Right ventricle myocardium inferior (tissue), 1 donor: ENCODE data around the gene SDC3. TPM values are rescaled to one million over a fixed set of nuclear protein-coding genes. Genes with fewer than 3 reads are reported as not detected.

ENCODE experiments used
- ATAC-seq: fragments of 200-7000 bp; cut with Tn5 transposase; one replicate; pipeline ENCODE4 v1.9.1; 2020; ENCODE audit warnings: mild to moderate bottlenecking, moderate library complexity
- DNase-seq: peaks from one replicate; pipeline ENCODE4 v3.0.0; 2021; ENCODE audit errors: missing footprints
- intact Hi-C: fragments of 100-400 bp; cut with DNase I; formaldehyde crosslinking; loops from one replicate; pipeline ENCODE4 v1.11.0; 2022
- total RNA-seq: library from RNA; stranded (reverse); fragmentation: NEBNext Ultra II Directional; extraction: Animal tissue kit (Norgen Biotek cat#: 25700); gene quantifications from one replicate; pipeline ENCODE4 v1.2.1, GENCODE V29; 2021
- donor health status: DM: no; HTN: yes; CAD: no; lungs with severe emphysema.

The SDC3 gene
- total RNA-seq, 1 donor from 2014 or later: 28.5 TPM

DNA sequence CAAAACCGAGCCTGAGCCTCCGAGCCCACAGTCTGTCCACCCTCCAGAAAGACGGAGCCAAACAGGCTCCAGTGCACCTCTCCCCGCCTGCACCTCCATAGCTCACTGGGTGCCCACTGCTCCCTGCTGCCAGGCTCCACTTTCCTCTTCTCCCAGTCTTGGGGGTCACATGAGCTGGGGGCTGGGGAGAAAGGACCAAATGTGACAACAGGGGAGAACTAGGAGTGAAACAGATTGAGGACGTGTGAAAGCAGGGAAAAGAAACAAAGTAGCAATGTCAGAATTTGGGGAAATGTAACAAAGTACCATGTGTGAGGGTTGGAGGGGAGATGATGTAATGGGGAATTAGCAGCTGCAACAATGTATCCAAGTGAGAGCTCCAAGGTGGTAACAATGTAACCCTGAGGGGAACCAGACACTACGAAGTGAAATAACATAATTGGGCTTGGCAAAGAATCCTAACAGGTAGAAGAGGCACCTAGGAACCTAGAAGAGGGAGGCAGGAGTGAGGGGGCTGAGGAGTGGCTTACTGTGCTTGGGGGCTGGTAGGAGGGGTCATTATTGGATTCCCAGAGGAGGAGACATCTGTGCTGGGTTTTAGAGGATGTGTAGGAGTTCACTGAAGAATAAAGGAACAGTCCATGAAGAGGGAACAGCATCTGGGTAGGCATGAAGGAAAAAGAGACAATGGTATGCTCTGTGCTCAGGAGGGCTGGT, 12.5 kb downstream of the SDC3 start:
- ATAC-seq (peak; percentile 2), DNase-seq (peak; percentile 37)
- intact Hi-C loops: no loop called here

DNA sequence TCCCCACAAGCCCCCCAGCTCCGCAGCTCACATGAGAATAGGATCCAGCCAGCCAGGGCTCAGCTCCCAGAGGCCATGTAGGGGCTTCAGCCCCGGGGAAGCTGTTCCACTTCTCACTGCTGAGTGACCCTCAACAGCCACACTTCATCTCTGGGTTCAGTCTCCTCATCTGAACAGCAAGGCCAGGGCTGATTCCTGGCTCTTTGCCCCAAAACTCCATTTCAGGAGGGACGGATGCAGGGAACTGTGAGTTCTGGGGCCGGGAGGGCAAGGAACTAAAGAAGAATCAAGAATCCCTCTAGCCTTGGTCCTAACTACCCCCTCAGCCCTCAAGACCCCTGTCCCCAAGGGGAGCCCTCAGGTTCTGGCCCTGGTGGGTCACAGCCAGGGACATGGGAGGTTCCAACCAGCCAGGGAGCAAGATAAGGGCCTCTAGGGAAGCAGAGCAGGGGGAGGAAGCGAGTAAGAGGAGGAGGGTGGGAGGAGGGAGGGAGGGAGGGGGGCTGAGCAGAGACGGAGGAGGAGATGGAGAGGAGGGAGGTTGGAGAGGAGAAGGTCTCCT, 13.1 kb downstream of the SDC3 start:
- DNase-seq: peak; percentile 62
- peak; percentile 34 for ATAC-seq
- intact Hi-C loops: no loop called here

DNA sequence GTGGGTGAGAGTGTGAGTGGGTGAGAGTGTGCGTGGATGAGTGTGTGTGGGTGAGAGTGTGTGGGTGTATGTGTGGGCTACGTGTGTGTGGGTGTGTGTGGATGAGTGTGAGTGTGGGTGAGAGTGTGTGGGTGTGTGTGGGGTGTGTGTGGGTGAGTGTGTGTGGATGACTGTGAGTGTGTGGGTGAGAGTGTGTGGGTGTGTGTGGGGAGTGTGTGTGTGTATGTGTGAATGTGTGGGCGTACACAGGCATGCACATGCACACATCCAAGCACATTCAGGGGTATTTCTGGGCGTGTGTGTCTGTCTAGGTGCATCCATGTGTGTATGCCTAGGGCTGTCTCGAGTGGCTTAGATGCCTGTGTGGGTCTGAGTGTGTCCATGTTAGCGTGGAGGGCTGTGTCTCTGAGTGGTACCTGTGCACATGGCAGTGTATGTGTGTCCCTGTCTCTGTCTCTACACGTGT, 14.0 kb downstream of the SDC3 start:
- DNase-seq (no peak), ATAC-seq (no peak)
- intact Hi-C loops: no loop called here

DNA sequence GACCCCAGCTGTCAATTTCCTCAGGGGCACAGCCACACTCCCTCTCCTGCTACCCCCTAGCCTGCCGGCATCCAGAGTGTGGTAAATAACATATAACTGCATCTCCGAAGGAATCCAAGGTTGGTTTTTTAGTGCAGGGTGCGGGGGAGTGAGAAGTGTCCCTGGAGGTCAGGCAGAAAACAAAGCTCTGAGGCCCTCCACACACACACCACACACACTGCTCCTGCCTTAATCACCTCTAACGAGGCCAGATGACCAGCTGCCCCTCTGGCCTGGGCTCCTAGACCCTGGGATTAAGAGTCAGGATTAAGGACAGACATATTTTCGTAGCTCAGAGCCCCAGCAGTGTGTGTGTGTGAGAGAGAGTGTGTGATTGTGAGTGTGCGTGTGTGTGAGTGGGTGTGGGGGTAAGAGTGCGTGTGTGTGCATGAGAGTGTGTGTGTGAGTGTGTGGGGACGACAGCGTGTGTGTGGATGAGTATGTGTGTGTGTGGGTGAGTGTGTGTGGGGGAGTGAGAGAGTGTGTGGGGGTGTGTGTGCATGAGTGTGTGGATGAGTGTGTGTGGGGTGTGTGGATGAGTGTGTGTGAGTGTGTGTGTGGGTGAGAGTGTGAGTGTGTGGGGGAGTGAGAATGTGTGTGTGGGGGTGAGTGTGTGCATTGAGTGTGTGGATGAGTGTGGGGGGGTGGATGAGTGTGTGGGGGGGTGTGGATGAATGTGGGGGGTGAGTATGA, 14.6 kb downstream of the SDC3 start:
- ATAC-seq (no peak), DNase-seq (peak; percentile 16)
- intact Hi-C loops: no loop called here

DNA sequence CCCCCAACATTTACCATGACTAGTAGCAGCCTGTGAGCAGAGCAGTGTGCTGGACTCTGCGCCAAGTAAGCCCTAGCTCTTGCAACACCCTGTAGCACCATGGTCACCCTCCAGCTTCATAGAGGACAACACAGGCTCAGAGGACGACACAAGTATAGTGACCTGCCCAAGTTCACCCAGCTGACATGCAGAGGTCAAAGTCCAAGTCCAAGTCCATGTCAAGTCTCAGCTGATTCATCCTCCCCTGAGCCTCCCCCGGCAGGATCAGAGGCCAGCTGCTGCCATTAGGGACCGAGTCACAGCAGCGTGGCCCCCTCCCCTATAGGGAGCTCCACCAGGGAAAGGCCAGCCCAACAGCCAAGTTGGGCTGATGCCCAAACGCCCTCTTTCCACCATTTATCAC, 15.9 kb downstream of the SDC3 start:
- intact Hi-C loops: no loop called here
- DNase-seq (peak; percentile 22), ATAC-seq (no peak)

DNA sequence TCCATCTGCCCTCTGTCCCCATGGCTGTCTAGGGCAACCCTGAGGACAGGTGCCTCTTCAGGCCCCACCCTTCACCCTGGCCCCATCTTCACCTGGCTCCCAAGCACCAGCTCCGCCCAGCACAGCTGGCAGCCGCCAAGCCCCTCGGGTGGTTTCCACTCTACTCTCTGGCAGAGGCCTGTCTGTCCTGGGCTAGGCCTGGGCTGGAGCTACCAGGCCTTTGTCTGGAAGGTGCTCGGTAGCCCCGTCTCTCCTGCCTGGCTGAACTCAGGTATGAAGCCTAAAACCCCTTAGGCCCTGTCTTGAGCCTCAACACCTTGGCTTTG, 17.4 kb downstream of the SDC3 start:
- DNase-seq (peak; percentile 49), ATAC-seq (no peak)
- intact Hi-C loops: no loop called here

DNA sequence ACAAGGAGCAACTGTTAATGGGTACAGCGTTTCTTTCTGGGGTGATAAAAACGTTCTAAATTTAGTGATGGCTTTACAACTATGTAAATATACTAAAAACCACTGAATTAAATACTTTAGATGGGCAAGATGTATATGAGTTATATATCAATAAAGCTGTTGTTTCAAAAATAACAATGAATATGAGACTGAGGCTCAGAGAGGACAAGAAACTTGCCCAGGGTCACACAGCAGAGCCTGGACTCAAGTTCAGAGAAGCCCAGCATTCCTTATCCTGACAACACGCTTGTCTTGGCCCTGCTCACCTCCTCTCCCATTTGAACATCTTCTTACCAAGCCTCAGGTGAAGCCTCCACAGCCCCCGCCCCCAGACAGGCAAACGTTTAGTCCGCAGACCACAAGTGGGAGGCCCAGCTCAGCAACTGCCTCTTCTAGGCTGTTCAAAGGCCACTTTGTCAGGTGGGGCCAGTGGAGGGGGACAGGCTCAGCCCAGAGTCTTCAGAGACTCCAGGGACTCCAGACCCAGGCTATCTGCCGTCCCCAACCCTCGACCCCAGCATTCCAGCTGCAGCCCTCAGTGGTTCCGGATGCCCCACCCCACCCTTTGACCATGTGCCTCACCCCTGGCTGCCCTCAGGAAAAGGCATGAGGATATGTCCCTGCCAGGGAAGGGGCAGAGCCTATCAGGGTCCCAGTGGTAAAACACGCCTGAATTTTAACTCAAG, 17.9 kb downstream of the SDC3 start:
- DNase-seq: peak; percentile 18
- intact Hi-C loops: no loop called here
- ATAC-seq: no peak

DNA sequence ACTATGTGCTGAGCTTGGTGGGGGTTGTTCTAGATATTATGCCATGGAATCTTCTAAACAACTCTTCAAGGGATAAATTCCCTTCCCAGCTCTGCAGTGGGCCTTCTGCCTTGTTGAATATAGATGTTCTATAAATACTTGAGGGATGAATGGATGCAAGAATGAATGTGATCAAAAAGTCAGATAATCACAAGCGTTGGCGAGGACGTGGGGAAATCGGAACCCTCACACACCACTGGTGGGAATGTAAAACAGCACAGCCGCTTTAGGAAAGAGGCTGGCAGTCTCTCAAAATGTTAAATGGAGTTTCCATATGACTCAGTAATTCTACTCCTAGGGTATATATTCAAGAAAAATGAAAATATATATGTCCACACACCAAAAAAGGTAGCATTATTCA, 19.0 kb downstream of the SDC3 start:
- intact Hi-C loops: loop anchor here (5.0 kb wide), 1 partner anchor 37 kb away; no protein-coding TSS in a partner anchor
- DNase-seq (no peak), ATAC-seq (no peak)

DNA sequence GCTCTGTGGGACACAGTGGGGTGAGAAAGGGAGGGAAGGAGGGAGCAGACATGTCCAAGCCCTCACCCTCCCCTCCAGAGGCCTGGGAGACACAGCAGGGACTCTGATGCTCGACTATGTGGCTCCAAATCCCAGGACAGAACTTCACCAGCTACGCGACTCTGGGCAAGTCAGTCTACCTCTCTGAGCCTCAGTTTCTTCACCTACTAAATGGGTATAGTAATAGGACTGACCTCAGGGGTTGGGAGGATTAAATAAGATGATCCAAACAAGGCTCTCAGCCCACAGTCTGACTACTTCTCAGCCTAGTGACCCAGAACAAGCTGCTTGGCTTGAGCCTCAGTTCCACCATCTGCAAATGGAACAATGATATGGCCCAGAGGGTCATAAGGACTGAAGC, 19.6 kb downstream of the SDC3 start:
- DNase-seq: no peak
- no peak for ATAC-seq

DNA sequence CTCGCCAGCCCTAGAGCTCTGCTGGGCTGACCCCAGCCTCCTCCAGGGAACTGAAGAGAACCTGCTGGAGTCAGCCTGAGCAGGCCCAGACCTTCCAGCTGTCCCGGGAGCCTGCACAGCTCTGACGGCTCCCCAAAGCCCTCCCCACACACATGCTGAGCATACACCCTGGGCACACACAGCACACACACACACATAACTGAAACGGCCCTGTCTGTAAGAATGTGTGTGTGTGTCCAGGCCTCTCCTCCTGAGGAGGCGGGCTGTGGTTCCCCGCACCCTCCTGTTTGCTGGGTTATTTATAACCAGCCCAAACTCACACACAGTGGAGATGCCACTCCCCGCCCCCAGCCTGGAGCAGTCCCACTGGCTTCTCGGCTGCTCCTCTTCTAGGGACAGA, 20.2 kb downstream of the SDC3 start:
- intact Hi-C loops: loop anchor here (5.0 kb wide), 1 partner anchor 36 kb away; no protein-coding TSS in a partner anchor
- ATAC-seq (peak; percentile 92), DNase-seq (peak; percentile 79)

More for the DNA sequence above, 19.6 kb downstream of the SDC3 start:
- intact Hi-C loops: loop anchor here (5.0 kb wide), 1 partner anchor 37 kb away; no protein-coding TSS in a partner anchor

DNA sequence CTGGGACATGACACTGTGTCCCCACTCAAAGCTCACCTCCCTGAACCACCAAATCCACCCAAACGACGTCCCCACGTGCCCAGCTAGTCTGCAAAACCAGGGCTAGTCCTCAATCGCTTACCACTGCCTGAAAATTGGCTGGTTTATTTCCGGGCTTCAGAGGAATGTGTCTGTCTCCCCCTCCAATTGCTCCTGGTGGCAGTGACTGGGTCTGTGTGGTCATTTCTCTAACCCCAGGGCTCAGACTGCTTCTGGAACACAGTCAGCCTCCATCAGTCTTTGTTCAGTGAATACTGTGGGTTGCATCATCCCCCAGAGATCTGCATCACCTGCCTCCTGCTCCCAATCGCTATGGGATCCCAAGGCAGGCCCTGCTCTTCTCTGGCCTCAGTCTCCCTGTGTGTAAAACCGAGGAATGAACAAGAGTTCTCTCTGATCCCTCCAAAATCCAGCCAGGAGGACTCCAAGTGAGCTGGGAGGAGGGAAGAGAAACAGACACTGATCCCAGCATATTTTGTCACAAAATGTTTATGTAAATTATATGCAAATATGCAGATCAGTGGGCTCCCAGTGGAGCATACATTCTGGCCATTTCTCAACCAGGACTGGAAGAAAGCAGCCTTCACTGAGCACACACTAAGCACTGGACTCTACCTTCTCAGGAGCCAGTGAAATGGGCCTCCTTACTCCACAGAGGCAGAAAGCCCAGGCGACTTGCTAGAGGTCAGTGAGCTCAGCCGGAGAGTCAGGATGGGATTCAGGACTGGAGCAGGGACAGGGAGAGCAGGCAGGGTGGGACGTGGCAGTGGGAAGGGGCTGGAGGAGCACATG, 20.9 kb downstream of the SDC3 start:
- intact Hi-C loops: loop anchor here (5.0 kb wide), 1 partner anchor 35 kb away; no protein-coding TSS in a partner anchor

DNA sequence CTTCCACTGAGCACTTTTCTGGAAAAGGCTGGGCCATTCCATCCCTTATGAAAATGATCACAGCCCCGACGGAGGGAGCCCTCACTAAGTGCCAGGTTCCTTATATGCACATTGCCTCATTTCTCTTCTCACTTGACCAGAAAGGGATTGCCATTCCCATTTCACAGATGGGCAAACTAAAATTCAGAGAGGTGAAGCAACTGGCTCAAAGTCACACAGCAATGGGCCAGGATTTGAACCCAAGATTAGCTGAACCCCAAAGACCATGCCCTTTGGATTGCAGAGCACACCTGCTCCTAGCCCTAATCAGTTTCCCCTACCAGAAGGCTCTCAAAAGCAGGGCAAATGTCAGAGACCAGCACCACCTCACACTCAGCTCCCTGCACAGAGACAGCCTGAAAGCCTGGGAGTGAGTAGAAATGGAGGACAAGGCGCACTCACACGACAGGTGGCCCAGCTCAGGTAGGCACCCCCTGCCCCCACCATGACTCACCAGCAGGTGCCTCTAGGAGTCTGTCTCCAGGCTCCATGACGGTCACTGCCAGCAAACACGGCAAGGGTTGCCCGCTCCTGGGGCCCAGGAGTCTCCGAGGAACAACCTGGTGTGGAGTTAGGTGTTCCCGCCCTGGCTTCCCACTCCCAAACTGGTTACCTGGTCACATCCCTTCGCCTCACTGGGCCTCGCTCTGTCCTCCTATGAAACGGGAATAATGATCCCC, 21.7 kb downstream of the SDC3 start:
- no peak for ATAC-seq
- peak; percentile 37 for DNase-seq
- intact Hi-C loops: loop anchor here (5.0 kb wide), 1 partner anchor 35 kb away; no protein-coding TSS in a partner anchor

More for the DNA sequence above, 20.9 kb downstream of the SDC3 start:
- ATAC-seq (peak; percentile 20), DNase-seq (peak; percentile 53)

DNA sequence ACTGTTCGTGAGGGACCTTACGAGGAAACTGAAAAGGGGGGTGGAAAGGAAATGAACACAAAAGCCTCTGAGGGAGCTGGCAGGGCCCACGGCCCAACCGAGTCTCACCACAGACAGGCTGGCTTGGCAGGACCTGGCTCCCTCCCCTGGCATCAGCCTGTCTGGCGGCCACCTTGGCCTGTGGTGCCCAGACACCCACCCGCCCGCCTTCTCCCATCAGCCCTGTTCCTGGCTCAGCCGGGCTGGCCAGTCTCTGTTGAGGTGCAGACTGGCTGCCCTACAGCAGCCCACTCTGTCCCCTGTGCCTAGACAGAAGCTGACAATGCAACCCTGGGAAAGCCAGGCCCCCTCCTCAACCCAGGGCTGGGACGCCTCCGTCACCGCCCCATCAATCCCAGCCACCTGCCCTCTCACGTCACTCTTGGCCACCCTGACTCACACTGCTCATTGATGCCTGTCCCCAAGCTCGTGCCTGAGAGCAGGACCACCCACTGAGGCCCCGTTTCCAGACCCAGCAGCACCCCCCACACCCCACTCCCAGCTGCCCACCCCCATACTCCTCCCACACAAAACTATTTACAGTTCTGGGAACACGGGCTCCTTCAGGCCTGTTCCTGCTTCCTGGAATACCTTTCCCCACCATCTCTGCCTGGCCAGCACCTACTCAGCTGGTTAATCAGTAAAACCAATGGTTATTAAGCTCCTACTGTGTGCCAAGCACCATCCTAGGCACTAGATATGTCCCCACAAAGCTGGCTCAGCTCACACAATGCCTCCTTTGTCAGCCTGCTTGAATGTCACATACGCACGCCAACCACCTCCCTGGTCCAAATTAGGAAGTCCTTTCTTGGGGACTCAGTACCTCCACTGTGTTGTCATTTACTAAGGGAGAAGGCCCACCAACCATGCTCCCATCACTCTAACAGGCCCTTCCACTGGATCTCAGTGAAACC, 22.7 kb downstream of the SDC3 start:
- no peak for ATAC-seq
- peak; percentile 61 for DNase-seq
- intact Hi-C loops: loop anchor here (5.0 kb wide), 1 partner anchor 34 kb away; no protein-coding TSS in a partner anchor

DNA sequence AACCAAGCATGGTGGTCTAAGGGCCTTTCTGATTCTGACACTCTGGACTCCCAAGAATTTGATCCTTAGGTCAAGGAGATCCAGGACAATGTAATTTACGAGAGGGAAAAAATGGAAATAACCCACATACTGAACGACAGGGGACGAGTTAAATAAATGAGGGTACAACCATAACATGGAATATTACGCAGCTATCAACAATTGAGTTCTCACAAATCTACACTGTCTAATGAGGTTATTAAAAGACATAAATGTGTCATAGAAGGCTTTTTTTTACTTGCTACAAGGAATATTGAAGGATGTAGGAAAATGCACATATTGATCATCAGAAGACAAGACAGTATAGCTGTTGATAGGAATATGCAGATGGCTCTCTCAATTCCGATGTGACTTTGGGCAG, 23.8 kb downstream of the SDC3 start:
- intact Hi-C loops: loop anchor here (5.0 kb wide), 1 partner anchor 32 kb away; no protein-coding TSS in a partner anchor
- DNase-seq (no peak), ATAC-seq (no peak)

DNA sequence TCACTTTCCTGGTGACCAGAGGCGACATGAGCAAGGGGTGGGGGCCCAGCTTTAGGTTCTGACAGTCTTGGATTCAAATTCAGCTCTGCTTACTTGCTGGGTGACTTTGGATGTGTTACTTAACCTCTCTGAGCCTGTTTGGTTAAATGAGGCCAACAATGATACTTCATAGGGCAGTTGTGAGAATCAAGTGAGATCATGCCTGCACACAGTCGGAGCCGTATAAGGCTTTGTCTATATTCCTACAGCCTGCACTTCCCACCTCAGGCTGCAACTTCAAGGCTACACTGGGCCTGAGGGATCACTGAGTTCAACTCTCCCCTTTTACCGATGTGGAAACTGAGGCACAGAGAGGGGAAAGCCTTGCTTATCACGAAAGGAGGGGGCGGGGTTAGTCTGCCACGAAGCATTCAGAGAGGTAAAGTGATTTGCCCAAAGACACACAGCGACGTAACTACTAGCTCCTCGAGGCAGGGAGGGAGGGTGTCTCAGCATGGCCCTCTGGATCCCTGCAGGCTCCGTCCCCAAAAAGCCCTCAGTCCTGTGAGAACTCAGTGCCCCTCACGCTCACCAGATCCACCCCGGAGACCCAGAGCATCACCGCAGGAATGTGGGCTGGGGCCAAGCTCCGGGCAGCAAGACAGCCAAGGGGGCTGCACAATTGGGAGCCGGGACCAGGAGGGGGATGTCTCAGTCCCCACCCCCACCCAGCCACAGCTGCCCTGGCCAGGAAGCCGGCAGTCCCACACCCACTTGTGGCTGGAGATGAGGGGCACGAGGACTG, 25.0 kb downstream of the SDC3 start:
- DNase-seq (peak; percentile 27), ATAC-seq (no peak)
- intact Hi-C loops: no loop called here
